GM18502 (cell line): ENCODE data around the gene OPRL1.
A peak's percentile ranks its signal among the peaks of the same experiment; 100 is the strongest.

ENCODE experiments used
- ATAC-seq: cut with Tn5 transposase; IDR thresholded peaks from one replicate; pipeline ENCODE4 v1.9.1; 2021; ENCODE audit warnings: mild to moderate bottlenecking; ENCODE audit not compliant: unreplicated experiment, poor library complexity

OPRL1 gene

DNA sequence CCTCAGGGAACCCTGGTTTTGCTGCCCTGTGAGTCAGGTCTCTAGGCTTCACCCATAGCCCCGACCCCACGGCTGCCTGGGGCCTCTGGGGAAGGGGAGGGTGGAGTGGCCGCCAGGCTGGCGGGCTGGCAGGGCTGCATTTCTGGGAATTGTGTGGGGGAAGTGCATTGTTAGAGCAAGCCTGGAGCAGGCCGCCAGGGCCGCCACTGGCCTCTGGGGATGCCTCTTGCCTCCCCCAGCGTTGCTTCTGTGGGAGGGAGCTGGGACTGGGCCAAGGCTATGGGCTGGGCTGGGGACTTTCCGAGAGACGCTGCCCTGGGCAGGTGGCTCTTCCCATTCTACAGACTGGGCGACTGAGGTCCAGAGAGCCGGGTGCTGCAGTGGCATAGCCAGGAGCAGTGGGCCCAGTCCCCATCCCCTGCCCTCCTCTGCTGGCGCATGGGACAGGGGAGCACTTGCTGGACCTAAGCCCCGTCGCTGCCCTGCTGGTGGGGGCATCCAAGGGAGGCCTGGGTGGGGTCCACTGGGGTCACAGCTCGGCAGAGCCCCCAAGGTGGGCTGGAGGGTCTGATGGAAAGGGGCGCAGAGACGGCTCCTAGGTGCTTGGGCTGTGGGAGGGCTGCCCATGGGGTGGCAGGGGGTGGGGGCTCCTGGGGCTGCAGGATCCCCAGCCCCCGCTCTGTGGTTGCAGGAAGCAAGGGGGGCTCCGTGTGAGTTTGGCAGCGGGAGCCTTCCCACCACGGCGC, 23.8 kb upstream of the OPRL1 start:
- no peak for ATAC-seq

DNA sequence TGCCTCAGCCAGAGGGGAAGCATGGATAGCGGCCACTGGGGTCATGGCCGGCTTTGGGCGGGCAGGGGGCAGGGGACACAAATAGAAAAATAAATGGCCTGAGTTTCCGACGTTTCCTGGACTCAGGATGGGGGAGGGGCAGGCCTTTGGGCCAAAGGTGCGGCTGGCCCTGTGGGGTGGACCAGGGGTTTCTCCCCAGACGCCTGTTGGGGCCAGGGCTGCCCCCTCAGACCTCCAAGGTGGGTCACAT, 23.3 kb upstream of the OPRL1 start:
- ATAC-seq, result no peak

DNA sequence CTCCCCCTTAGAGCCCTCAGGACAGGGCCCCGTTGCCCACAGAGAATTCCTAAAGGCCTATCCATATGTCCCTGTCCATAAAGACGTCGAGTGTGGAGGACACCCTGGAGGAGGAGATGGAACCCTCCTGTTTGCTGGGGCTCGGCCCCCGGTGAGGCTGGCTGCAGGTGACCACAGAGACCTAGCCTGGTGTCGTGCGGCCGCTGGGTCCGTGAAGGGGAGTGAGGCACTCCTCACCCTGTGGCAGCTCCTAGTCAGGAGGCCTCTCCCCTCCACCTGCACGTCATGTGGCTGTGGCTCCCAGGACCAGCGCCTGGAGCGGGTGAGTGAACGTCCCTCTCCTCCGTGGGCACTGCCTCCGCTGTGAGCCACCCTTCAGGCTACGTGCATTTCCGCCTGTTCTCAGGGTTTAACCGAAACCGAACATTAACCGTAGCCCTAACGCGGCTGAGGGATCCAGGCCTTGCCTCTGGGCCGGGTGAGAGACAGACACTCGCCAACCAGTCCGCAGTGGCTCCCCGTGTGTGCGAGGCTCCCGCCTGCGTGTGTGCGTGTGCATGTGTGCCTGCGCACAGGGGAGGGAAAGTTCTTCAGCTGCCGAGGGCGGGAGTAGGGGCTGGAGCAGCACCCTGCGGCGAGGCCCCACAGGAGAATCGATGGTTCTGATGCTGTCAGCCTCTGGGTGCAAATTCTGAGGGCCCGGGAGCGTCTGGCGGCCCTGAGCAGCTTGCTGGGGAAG, 22.8 kb upstream of the OPRL1 start:
- ATAC-seq, result no peak

DNA sequence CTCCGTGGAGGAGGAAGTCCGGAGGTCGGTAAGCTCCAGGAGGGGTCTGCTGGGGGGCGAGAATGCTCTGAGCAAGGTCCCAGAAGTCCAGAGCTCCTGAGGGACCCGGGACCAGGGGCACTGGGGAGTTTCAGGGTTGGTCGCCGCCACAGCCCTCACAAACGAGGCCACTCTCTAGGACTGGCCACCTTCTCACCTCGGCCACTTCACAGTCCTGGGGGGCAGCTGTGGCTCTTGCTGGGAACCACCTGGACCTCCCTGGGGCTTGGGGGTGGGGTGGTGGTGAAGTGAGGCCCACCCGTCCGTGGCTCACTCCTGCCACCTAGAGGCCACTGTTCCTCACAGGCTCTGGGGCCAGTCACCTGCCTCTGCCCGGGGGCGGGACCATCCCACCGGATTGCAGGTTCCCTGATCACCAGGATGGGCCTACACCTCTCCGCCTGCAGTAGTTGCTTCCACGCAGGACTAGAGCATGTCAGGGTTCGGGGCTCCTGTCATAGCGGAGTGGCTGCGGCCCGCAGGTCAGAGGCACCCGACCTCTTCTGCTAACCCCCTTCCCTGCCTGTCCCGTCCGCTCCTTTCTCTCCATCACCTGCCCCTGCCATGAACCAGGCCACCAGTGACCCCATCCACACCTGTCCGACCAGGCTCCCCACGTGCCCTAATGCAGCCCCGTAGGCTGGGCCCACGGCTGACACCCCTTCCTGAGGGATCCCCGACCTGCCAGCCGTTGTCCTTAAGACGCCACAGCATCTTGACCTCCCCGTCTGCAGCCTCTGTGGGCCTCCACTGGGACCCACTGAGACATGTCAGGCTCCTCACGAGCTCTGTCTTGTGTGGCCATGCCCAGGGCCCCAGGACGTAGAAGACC, 22.0 kb upstream of the OPRL1 start:
- no peak for ATAC-seq

DNA sequence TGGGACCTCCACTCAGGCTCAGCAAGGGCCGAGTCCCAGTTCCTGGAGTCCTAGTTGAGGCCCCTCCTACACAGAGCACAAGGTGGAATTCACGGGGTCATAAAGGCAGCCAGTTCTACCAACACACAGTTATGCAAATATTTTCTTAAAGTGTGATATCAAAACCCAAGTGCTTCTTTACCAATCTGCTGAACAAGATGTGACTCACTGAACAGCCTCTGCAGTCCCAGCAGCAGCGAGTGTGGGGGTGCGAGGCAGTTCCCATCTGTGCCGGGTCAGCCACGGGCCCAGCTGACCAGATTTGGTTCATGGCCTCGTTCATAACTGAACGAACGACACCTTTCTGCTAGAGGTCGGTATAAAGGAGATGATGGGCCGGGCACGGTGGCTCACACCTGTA, 21.3 kb upstream of the OPRL1 start:
- no peak for ATAC-seq

DNA sequence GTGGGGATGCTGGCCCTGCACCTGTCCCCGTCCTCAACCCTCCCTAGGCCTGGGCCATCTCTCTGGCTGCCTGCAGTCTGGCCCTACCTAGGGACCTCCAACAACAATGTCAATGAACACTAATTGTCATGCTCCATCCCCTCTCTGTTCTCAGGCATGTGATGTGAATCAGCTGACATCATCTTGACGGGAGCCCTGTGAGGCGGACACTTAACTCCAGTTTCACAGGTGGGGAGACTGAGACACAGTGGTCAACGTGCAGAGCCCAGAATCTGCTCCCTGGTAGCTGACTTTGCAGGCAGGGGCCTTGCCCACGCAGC, 17.6 kb upstream of the OPRL1 start:
- no peak for ATAC-seq

DNA sequence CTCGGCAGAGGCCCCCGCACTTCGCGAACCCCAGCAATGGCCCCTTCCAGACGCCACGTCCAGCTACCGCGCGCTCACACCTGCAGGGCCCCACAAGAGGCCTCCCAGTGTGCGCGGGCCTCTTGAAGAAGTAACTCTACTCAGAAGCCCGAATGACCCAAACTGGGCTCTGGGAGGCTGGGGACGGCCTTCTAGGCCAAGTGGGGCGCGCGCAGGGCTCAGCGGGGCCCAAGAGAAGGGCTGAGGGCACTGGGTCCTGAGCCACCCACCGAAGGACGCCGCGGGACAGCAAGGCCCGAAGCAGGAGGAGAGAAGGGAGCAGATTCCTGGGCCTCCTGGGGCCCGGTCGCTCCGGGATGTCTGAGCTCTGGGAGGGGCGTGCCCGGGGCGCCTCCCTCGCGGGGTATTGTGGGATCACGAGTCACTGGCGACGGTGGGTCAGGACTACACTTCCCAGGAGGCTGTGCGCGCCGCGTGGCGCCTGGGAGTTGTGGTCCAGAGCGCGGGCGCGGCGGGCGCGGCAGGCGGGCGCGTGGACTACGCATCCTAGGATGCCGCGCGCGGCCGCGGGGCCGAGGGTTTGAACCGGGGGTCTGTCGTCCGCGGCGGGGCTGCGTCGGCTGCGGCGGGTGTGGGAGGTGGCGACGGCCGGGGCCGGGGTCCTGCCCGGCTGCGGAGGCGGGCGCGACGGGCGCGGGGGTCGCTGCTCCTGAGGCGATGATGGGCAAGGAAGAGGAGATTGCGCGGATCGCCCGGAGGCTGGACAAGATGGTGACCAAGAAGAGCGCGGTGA, 17.1 kb upstream of the OPRL1 start, which contains the start of gene TCEA2:
TSS of gene TCEA2 (plus strand) at position 603 of the 793 bp plus-strand sequence. CDS start at position 718, 115 bp downstream.
- peak; percentile 77 for ATAC-seq

DNA sequence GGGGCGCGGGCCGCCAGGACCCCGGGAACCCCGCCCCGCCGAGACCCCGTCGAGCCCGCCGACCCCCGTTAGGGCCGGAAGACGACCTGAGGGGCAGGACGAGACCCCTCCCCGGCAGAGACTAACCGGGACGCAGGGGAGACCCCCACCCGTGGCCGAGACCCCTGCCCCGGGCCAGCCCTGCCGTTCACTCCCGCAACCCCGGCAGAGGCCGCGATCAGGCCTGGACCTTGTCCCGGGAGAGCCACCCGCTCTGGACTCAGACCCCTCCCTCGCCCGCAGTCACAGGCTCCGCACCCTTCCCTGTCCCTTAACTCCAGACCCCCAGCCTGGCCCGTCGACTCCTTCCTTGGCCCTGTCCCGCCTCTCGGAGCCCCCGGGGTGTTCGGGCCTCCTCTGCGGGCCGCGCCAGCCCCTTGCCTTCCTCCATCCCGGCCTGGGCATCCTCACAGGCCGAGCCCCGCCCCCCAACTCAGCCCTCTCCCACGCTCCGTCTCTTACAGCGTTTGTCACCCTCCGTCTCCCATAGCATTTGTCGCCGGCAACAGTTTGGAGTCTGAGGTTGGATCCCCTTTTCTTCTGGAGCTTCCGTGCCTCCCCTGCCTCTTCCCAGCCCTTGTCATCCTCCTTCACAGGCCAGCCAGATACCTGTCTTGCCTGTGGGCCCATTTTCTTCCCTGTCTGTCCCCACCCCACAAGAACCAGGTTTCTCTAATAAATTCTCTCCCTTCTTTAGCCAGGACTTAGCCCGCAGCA, 16.3 kb upstream of the OPRL1 start:
- peak; percentile 8 for ATAC-seq

DNA sequence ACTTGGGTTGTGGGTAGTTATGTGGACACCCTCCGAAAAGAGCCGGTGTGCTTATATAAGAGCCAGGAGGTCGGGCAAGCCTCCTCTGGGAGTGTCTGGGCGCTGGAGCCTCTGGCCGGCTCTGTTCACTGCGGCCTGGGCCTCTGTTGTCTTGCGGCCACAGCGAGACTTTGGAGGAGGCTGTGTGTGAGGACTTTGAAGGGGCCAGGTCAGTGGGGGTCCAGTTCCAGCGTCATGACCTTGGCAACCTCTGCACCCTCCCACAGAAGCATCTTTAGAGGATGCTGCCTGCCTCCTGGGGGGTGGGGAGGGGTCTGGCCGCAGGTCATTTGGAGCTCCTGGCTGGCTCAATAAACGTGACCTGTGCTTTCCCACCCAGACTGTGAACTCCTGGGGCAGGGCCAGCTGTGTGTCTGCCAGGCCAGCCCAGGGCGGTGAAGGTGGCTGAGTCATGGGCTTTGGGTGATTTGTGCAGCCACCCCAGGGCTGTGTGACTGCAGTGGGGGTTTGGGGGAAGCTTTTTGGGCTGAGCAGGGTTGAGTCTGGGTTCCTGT, 15.7 kb upstream of the OPRL1 start:
- no peak for ATAC-seq

DNA sequence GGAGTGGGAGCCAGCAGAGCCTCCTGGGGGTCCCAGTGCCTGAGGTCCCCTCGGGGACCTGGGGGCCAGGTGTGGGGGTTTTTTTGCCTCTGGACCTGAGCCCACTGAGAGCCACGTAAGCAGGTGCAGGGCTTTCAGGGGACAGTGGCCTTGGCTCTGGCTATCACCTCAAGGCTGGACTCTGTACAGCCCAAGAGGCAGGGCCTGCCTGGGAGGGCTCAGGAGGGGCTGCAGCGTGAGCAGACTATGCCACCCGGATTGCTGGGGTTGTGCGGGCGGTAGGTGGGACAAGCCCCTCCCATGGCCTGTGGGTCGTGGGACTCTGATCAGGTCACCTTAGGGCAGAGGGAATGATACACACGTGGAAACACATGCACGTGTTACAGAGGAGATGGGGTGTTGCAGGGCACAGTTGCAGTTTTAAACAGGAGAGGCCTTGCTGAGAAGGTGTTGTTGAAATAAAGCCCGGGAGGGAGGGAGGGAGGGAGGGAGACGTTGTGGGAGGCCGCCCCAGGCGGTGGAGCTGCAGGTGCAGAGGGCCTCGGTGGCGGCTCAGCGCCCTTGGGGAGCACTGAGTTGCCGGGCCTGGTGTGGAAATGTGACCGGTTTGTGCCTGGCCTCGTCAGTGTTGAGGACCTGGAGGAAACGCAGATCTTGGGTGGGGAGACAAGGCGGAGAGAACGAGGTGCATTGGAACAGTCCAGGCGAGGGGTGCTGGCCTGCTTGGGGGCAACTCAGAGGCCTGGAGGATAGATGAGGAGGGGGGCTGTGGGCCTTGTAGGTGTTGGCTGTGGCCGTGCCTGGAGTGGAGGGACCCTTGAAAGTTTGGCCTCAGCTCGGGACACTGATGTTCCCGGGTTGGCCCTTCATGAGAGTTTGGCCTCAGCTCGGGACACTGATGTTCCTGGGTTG, 14.6 kb upstream of the OPRL1 start:
- ATAC-seq, result no peak

DNA sequence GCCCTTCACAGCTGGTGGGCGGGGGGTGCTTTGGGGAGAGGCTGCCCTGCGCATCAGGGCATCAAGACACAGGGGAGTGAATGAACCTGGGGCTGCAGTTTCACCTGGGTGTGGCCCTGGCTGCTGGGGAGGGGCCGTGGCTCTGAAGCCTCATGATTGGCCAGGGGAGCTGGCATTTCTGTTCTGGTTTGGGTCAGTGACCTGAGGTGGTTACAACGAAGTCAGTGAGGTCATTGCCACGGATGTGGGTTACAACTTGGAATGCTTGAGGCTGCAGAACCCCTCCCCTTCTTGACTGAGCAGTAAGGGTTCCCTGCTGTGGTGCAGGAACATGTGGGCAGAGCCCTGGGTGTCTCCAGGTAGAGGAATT, 13.9 kb upstream of the OPRL1 start:
- peak; percentile 44 for ATAC-seq

DNA sequence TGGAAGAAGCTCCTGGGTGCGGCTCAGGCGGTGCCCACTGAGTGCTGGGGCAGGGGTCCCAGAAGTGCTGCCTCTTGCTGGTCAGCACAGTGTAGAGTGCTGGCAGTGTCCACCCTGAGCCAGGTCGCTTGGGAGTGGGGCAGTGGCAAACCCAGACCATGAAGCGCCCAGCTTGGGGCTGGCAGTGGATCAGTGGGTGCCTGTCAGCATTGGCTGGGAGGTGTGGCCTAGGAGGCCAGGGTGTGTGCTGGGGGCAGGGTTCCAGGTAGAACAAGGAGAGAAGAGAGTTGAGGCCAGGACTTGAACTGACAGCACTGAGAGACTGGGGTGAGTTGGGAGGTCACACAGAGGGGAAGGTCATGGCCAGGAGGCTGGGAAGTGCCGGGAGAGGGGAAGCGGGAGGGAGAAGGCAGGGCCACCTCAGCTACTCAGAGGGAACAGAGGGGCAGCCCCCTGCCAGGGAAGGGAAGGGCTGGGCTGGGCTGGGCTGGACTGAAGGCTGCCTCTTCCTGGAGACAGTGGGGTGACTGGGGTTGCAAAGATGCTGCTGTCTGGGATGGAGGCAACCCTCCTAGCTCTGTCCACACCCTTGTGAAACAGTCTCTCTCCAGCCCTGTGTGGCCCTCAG, 12.8 kb upstream of the OPRL1 start:
- no peak for ATAC-seq

DNA sequence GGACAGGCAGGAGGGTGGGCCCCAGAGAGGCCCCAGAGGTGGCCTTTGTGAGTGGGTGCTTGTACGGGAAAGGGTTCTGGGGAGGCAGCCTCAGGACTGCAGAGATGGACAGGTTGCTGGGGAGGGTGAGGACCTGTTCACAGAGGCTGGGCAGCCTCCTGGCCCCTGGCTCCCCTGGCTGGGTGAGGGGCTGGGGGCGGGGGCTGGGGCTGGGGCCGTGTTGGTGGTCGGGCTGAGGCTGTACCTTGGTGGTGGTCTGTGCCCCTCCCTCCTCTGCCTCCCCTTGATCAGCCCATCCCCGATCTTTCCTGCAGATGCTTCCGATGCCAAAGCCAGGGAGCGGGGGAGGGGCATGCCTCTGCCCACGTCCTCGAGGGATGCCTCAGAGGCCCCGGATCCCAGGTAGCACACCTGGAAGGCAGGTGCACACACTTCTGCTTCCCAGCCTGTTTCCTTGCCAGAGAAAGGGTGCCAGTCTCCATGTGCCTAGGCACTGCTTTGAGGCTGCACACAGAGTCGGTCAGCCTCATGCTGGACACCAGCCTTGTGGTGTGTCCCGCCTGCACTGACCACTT, 12.1 kb upstream of the OPRL1 start:
- no peak for ATAC-seq

DNA sequence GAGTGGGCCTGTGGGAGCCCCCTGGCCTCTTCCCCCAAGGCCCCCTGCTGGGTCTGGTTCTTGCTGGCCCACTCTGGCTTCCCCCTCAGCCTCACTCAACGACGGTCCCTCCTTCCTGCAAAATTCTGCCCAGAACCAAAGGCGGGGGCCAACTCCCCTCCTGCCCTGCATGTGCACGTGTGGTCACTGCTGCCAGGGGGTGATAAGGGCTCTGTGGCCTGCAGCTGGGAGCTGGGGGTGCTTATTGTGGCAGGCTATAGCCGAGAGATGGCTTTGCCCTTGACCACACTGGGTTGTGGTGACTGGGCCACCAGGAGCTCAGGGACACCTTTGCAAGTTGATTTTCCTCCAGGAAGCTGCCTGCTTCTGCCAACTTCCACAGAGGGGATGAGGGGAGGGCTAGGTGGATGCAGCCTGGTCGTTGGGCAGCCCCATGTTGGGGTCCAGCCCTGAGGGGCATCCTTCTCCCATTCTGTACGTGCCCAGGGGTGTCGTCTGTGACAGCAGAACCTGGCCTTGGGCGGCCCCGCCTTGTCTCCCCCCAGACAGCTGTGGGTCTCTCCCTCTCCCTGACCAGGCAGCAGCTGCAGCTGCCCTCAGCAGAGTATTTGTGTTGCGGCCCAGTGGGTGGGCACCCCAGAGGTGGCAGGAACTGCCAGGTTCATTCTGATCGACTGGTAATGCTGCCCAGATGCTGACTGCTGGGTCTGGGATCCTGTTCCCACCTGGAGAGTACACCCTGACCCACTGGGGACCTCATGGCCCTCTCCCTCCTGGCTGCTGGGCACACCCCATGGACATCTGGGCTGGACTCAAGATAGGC, 11.3 kb upstream of the OPRL1 start:
- no peak for ATAC-seq

DNA sequence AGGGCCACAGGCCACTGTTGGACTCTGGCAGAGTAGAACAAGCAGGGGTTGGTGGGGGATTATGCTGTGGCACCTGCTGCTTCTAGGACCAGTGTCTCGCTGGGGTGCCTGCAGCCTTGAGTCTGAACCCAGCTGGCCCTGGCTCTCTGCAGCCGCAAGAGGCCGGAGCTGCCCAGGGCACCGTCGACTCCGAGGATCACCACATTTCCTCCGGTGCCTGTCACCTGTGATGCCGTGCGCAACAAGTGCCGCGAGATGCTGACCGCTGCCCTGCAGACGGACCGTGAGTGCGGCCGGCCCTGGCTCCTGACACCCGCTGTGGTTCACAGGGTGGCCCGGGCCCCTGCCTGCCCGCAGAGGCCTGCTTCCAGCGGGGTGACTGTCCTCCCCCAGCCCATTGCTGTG, 10.7 kb upstream of the OPRL1 start:
- ATAC-seq, result no peak

DNA sequence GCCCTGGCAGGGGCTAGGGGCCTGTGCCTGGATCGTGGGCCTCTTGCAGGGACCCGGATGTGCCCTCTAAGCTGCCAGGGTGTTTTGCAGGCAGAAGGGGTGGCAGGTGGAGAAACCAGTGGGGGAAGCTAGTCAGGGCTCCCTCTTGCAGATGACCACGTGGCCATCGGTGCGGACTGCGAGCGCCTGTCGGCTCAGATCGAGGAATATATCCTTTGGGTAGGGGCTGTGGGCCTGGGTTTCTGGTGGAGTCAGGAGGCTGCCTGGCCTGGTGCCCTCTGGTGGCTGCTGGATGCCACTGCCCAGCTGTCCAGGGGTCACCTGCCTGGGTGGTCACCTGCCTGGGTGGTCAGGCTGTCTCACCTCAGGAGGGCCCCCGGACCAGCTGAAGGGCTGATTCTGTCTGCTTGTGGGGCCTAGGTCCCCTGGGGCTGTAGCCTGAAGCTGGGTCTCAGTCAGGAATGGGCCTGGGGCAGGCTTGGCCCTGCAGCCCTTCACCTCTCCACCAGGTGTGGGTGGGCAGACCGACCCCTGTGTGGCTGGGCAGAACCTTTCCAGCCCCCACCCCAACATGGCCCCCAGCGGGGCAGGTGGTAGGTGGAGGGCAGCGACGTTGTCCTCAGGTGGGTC, 10.2 kb upstream of the OPRL1 start:
- ATAC-seq, result no peak
